Heart left ventricle (tissue), 16 donors: ENCODE results near the gene SLC25A42. TPM values are rescaled to one million over a fixed set of nuclear protein-coding genes. Genes with fewer than 3 reads are reported as not detected.

ENCODE experiments used
- ATAC-seq, 4 donors: fragments of 200-7000 bp; cut with Tn5 transposase; one replicate each; pipeline ENCODE4 v1.9.1; 2020 to 2022; ENCODE audit warnings: moderate library complexity in 4 of 4, mild to moderate bottlenecking in 3 of 4, moderate number of reproducible peaks in 1 of 4
- DNase-seq, 5 donors: peaks; one replicate each; pipeline ENCODE4 v3.0.0-alpha.2; 2020
- H3K27ac ChIP-seq, 12 donors: fragments of 200-600 bp; sonication (generic) in 4 of 12; one replicate each; pipeline versions ENCODE4 v1.5.0 to v1.8.0; 2016 to 2022; ENCODE audit warnings: mild to moderate bottlenecking in 2 of 12
- H3K27me3 ChIP-seq, 9 donors: fragments of 200-600 bp; sonication (generic) in 2 of 9; one replicate each; pipeline versions ENCODE4 v1.5.1 to v1.8.0; 2016 to 2022; ENCODE audit warnings: mild to moderate bottlenecking in 3 of 9
- H3K36me3 ChIP-seq, 9 donors: fragments of 200-600 bp; sonication (generic) in 2 of 9; one replicate each; pipeline versions ENCODE4 v1.5.0 to v1.8.0; 2018 to 2022; ENCODE audit warnings: mild to moderate bottlenecking in 2 of 9
- H3K4me1 ChIP-seq, 12 donors: fragments of 200-600 bp; sonication (generic) in 4 of 12; one replicate each; pipeline versions ENCODE4 v1.5.0 to v1.8.0; 2016 to 2022; ENCODE audit warnings: mild to moderate bottlenecking in 3 of 12
- H3K4me3 ChIP-seq, 12 donors: fragments of 200-600 bp; sonication (generic) in 4 of 12; one replicate each; pipeline versions ENCODE4 v1.5.0 to v1.8.0; 2017 to 2022; ENCODE audit warnings: mild to moderate bottlenecking in 9 of 12, moderate library complexity in 4 of 12
- H3K9me3 ChIP-seq, 12 donors: fragments of 200-600 bp; sonication (generic) in 4 of 12; one replicate each; pipeline versions ENCODE4 v1.5.0 to v1.8.0; 2016 to 2022; ENCODE audit warnings: mild to moderate bottlenecking in 1 of 12
- CTCF ChIP-seq, 12 donors: fragments of 200-600 bp; sonication (generic) in 4 of 12; IDR thresholded peaks; one replicate each; pipeline versions ENCODE4 v1.5.0 to v1.8.0; 2018 to 2022; ENCODE audit warnings: antibody characterized with exemption in 12 of 12, mild to moderate bottlenecking in 5 of 12
- POLR2A ChIP-seq, 2 donors: fragments of 450-650 bp; IDR thresholded peaks; one replicate each; pipeline ENCODE4 v1.6.1; 2017; ENCODE audit warnings: antibody characterized with exemption in 2 of 2, mild to moderate bottlenecking in 2 of 2, moderate library complexity in 2 of 2
- WGBS, 4 donors: extraction: QIAGEN DNeasy Blood & Tissue Kit in 2 of 4; methylation state at CpG; one replicate each; pipeline versions ENCODE4 v1.1.5 to v1.1.7; 2013 to 2018; 5-methylcytosine and 5-hydroxymethylcytosine counted together
- intact Hi-C, 10 donors: fragments of 100-400 bp; cut with DNase I; formaldehyde crosslinking; loops; one replicate each; pipeline versions ENCODE4 v1.11.1 to v1.14.2; 2022
- polyA plus RNA-seq, 2 donors: library from polyadenylated mRNA; stranded (reverse); fragments of 200-250 nt; gene quantifications; one replicate each; pipeline ENCODE4 v1.2.3, GENCODE V29; 2013
- total RNA-seq, 9 donors: library from RNA; depleted of rRNA in 2 of 9; stranded (reverse); fragments of >200 nt in 2 of 9; fragmentation: NEBNext Ultra II Directional in 3 of 9; extraction: Animal tissue kit (Norgen Biotek cat#: 25700) in 3 of 9; gene quantifications; one replicate each; pipeline versions ENCODE4 v1.1.0 to v1.2.4, GENCODE V29; 2016 to 2023
- donor health status: ischemic (EF 13 %, LVEDD 7.1; RV severe dilation, severe dysfunction).
- donor health status: healthy with polysubstance abuse.
- donor health status: DM: no; HTN: yes; CAD: no.
- donor health status: DM: no; HTN: no; CAD: no.
- donor health status: ischemic (EF 25% LVEDD 6.9; RV normal size, moderate dysfunction).
- donor health status: ischemic (EF 25% LVEDD 5.7; RV mildly dilated, moderate dysfunction).
- donor health status: healthy.
- donor health status: DM: yes; HTN: yes; CAD: no.
- donor health status: ischemic (EF 35%, LVEDD 5.7; RV mildly dilated, moderate dysfunction).
- donor health status: nonischemic (EF 11% LVEDD 7.7; RV severe dilation, severe dysfunction).
- donor health status: DM: yes; HTN: yes; CAD: no.
- donor health status: PGD.
- donor health status: ischemic (EF 29% LVEDD 5.4; RV normal size, mild dysfunction).
- donor health status: nonischemic (EF 23%, LVEDD 6.1; RV moderate dilation, normal function).

SLC25A42 gene
- total and polyA plus RNA-seq, 11 donors: 15.6 to 28.0 (median 17.9) TPM

GRCh38 chr19:19031891-19032290, 31.9 kb upstream of the SLC25A42 start:
- intact Hi-C loops: loop anchor here in 2 of 10 donors (2.0 kb wide), 1 partner anchor 31 kb away; the partner anchor contains the start of gene SLC25A42 (in 2 of the 2)
- Histone ChIP-seq H3K36me3 (peaks cover 0 to 41% (median 39%) of the 10 kb centered on the region in 9 donors), H3K4me3 (peak overlapping the region in 10 of 12 donors; percentile 64 to 97 (median 84)), H3K9me3 (no peaks in the 10 kb centered on the region), H3K4me1 (peaks cover 0 to 36% (median 23%) of the 10 kb centered on the region in 12 donors), H3K27ac (peak overlapping the region in 11 of 12 donors; percentile 9 to 100 (median 98)), H3K27me3 (no peaks in the 10 kb centered on the region)
- ATAC-seq (no peak), DNase-seq (no peak)
- 57 to 68% (median 65%) methylated on average over 5 of the region's 5 CpGs for WGBS, 4 donors
- TF ChIP-seq POLR2A (IDR thresholded peaks at IDR 0.05) (no peak), CTCF (IDR thresholded peaks at IDR 0.05) (no peak)

- TF ChIP-seq CTCF (IDR thresholded peaks at IDR 0.05) (no peak), POLR2A (IDR thresholded peaks at IDR 0.05) (no peak)
- H3K4me1 ChIP-seq: peaks cover 0 to 36% (median 22%) of the 10 kb centered on the region in 12 donors
- ATAC-seq: peak; percentile 83 to 93 (median 89)
Measured at GRCh38 chr19:19032420-19033175, 31.2 kb upstream of the SLC25A42 start.

GRCh38 chr19:19033176-19033425, 30.7 kb upstream of the SLC25A42 start:
- Histone ChIP-seq H3K4me3 (peak overlapping the region; percentile 59 to 97 (median 84)), H3K4me1 (peaks cover 0 to 36% (median 22%) of the 10 kb centered on the region in 12 donors), H3K27ac (peak overlapping the region; percentile 91 to 100 (median 98)), H3K27me3 (no peaks in the 10 kb centered on the region), H3K9me3 (no peaks in the 10 kb centered on the region), H3K36me3 (peaks cover 0 to 35% (median 27%) of the 10 kb centered on the region in 9 donors)
- ATAC-seq (no peak), DNase-seq (no peak)
- no peak for TF ChIP-seq POLR2A (IDR thresholded peaks at IDR 0.05)
- TF ChIP-seq CTCF (IDR thresholded peaks at IDR 0.05): no peak
- 0% methylated on average over 13 to 32 of the region's 32 CpGs for WGBS, 4 donors
- intact Hi-C loops: loop anchor here in 2 of 10 donors (1.0 to 2.0 kb wide), 2 partner anchors 30 to 106 kb away; partner anchors contain the start of gene SLC25A42 (in 2 of the 2)

More at GRCh38 chr19:19032420-19033175, 31.2 kb upstream of the SLC25A42 start:
- Histone ChIP-seq H3K9me3 (no peaks in the 10 kb centered on the region), H3K27ac (peak overlapping the region; percentile 91 to 100 (median 98)), H3K36me3 (peaks cover 0 to 36% (median 32%) of the 10 kb centered on the region in 9 donors), H3K4me3 (peak overlapping the region; percentile 59 to 97 (median 84)), H3K27me3 (no peaks in the 10 kb centered on the region)
- WGBS, 4 donors: 0 to 1% (median 1%) methylated on average over 21 to 31 of the region's 31 CpGs
- intact Hi-C loops: loop anchor here in 2 of 10 donors (1.0 to 2.0 kb wide), 2 partner anchors 30 to 107 kb away; partner anchors contain the start of gene SLC25A42 (in 2 of the 2)
- peak; percentile 89 to 97 (median 96) for DNase-seq
